Endothelial cell of umbilical vein (primary cell): ENCODE data around the gene AFF1. TPM values are rescaled to one million over a fixed set of nuclear protein-coding genes. Genes with fewer than 3 reads are reported as not detected.

Experiments
- BruUV-seq: library from RNA; stranded (reverse); fragments of 400-500 nt; replicated peaks from 2 replicates; lab custom pipeline; 2021; lab: Mats Ljungman, UMichigan
- CTCF ChIA-PET: fragments of 300-600, 350-600 bp; sonication (Branson Sonifier 250); formaldehyde crosslinking; loops from one replicate; lab custom pipeline; 2021; ENCODE audit warnings: antibody characterized with exemption, inconsistent platforms; lab: Charles Lee
- POLR2A ChIA-PET: fragments of 300-600, 350-600 bp; sonication (Branson Sonifier 250); formaldehyde crosslinking; loops from one replicate; lab custom pipeline; 2021; ENCODE audit warnings: antibody characterized with exemption, inconsistent platforms; lab: Charles Lee
- DNase-seq: peaks from one replicate; pipeline ENCODE4 v3.0.0-alpha.2; 2011; ENCODE audit warnings: low read depth, low spot score
- FAIRE-seq: peaks from 2 replicates; lab custom pipeline; 2011; peaks lifted over from hg19 to GRCh38; lab: Jason Lieb, UNC
- H2AFZ ChIP-seq: 2 replicates; pipeline ENCODE4 v1.6.0; 2012; ENCODE audit warnings: low read depth, low read length, control low read depth, inconsistent platforms
- H3K27ac ChIP-seq: 2 replicates; pipeline ENCODE4 v1.5.1; 2011; ENCODE audit warnings: low read depth, mild to moderate bottlenecking, control low read depth, low read length, moderate library complexity; ENCODE audit not compliant: insufficient read depth
- H3K27me3 ChIP-seq, 2 experiments: 2 replicates each; pipeline versions ENCODE4 v1.6.0 to v1.6.1; 2011; ENCODE audit warnings: low read length in 2 of 2, mixed read lengths in 1 of 2; ENCODE audit not compliant: control insufficient read depth in 2 of 2, insufficient read depth in 2 of 2
- H3K36me3 ChIP-seq, 2 experiments: 2 replicates in 1 of 2; 3 replicates in 1 of 2; pipeline ENCODE4 v1.5.1; 2011; ENCODE audit warnings: low read length in 2 of 2, mild to moderate bottlenecking in 1 of 2, moderate library complexity in 1 of 2; ENCODE audit not compliant: control insufficient read depth in 2 of 2, insufficient read depth in 2 of 2; ENCODE audit errors: extremely low read depth in 1 of 2
- H3K4me1 ChIP-seq: 3 replicates; pipeline ENCODE4 v1.5.1; 2011; ENCODE audit warnings: mild to moderate bottlenecking, low read length; ENCODE audit not compliant: control insufficient read depth, insufficient read depth; ENCODE audit errors: extremely low read depth
- H3K4me2 ChIP-seq: 2 replicates; pipeline ENCODE4 v1.6.1; 2011; ENCODE audit warnings: low read length, control low read depth, mixed read lengths; ENCODE audit not compliant: insufficient read depth
- H3K4me3 ChIP-seq, 3 experiments: fragments of 200-600 bp in 1 of 3; sonication (generic), shearing (Covaris generic) in 1 of 3; replicated peaks in 1 of 3; 2 replicates each; pipeline ENCODE4 v1.5.1; 2011 to 2016; ENCODE audit warnings: control low read depth in 3 of 3, low read length in 3 of 3, mild to moderate bottlenecking in 2 of 3, inconsistent platforms in 1 of 3, low read depth in 1 of 3, moderate library complexity in 1 of 3; ENCODE audit not compliant: insufficient read depth in 1 of 3
- H3K79me2 ChIP-seq: 2 replicates; pipeline ENCODE4 v1.6.0; 2012; ENCODE audit warnings: low read length, inconsistent platforms; ENCODE audit not compliant: control insufficient read depth, insufficient read depth
- H3K9ac ChIP-seq: replicated peaks from 2 replicates; pipeline ENCODE3; 2011; ENCODE audit warnings: low read length, control low read depth; ENCODE audit not compliant: insufficient read depth; ENCODE audit errors: extremely low read depth
- H3K9me1 ChIP-seq: replicated peaks from 3 replicates; pipeline ENCODE4 v1.6.0; 2011; ENCODE audit warnings: mild to moderate bottlenecking, low read length; ENCODE audit not compliant: control insufficient read depth, insufficient read depth; ENCODE audit errors: extremely low read depth
- H3K9me3 ChIP-seq: replicated peaks from 2 replicates; pipeline ENCODE4 v1.5.1; 2012; ENCODE audit warnings: low read length, inconsistent platforms; ENCODE audit not compliant: control insufficient read depth, insufficient read depth
- H4K20me1 ChIP-seq: replicated peaks from 2 replicates; pipeline ENCODE3; 2011; ENCODE audit warnings: mild to moderate bottlenecking, low read length; ENCODE audit not compliant: control insufficient read depth, insufficient read depth; ENCODE audit errors: extremely low read depth
- EZH2 ChIP-seq: IDR thresholded peaks from 2 replicates; pipeline ENCODE4 v1.6.1; 2012; ENCODE audit warnings: borderline replicate concordance, low read depth, mild to moderate bottlenecking, moderate library complexity, low read length, inconsistent platforms; ENCODE audit not compliant: severe bottlenecking
- FOS ChIP-seq: IDR thresholded peaks from 2 replicates; pipeline ENCODE4 v1.6.1; 2011; ENCODE audit warnings: mild to moderate bottlenecking, low read length, moderate library complexity, borderline replicate concordance; ENCODE audit not compliant: insufficient read depth
- GATA2 ChIP-seq: IDR thresholded peaks from 2 replicates; pipeline ENCODE4 v1.7.0; 2011; ENCODE audit warnings: low read depth, mild to moderate bottlenecking, moderate library complexity, mixed read lengths, low read length; ENCODE audit not compliant: insufficient read length, insufficient read depth
- JUN ChIP-seq: IDR thresholded peaks from 2 replicates; pipeline ENCODE4 v1.6.1; 2011; ENCODE audit warnings: borderline replicate concordance, low read depth; ENCODE audit not compliant: insufficient read length, insufficient read depth
- MYC ChIP-seq: IDR thresholded peaks from one replicate; pipeline ENCODE4 v1.6.1; 2011; ENCODE audit warnings: mild to moderate bottlenecking, low read depth, low read length
- POLR2A ChIP-seq: IDR thresholded peaks from 2 replicates; pipeline ENCODE4 v1.6.1; 2012; ENCODE audit warnings: low read depth, mild to moderate bottlenecking, control low read depth, low read length
- POLR2AphosphoS5 ChIP-seq: IDR thresholded peaks from 2 replicates; pipeline ENCODE4 v1.6.1; 2012; ENCODE audit warnings: low read depth, mild to moderate bottlenecking, control low read depth, low read length, moderate library complexity; ENCODE audit not compliant: insufficient read depth
- dilution Hi-C: fragments of 300-500 bp; cut with MboI; formaldehyde crosslinking; loops from one replicate; pipeline ENCODE4 v1.15.0; 2019; ENCODE audit warnings: low sequenced_read_pairs; ENCODE audit not compliant: extremely low pct_ligation_motif_present
- intact Hi-C: fragments of 100-400 bp; cut with micrococcal nuclease; formaldehyde crosslinking; loops from one replicate; pipeline ENCODE4 v1.10.0; 2022
- polyA plus RNA-seq, 4 experiments: library from polyadenylated mRNA; depleted of rRNA in 3 of 4; stranded (reverse) in 3 of 4; unstranded in 1 of 4; fragments of >200 nt; gene quantifications; 2 replicates each; pipeline versions ENCODE4 v1.2.1 to v1.2.3, GENCODE V29; 2011 to 2012; ENCODE audit warnings: missing spikeins in 1 of 4
- total RNA-seq: library from RNA; stranded (reverse); gene quantifications from 2 replicates; pipeline ENCODE4 v1.2.3, GENCODE V29; 2021
- TF ChIP-seq, protein P1 (sequence below): IDR thresholded peaks from 2 replicates; pipeline ENCODE4 v1.6.1; 2011; ENCODE audit not compliant: insufficient read depth, insufficient read length
- TF ChIP-seq, protein P2 (sequence below), 2 donors: IDR thresholded peaks; 1 replicate in 1 of 2; 2 replicates in 1 of 2; pipeline ENCODE4 v1.5.1; 2011; ENCODE audit warnings: low read length in 2 of 2, mild to moderate bottlenecking in 2 of 2, moderate library complexity in 2 of 2, control low read depth in 1 of 2, inconsistent platforms in 1 of 2, low read depth in 1 of 2; ENCODE audit not compliant: insufficient read depth in 1 of 2; ENCODE audit errors: extremely low read depth in 1 of 2

AFF1 gene
- total and polyA plus RNA-seq, 2 donors (not counting 3 experiments of a cell fraction or from before 2014, with no cell fraction given), result 26.2 to 106 TPM

DNA sequence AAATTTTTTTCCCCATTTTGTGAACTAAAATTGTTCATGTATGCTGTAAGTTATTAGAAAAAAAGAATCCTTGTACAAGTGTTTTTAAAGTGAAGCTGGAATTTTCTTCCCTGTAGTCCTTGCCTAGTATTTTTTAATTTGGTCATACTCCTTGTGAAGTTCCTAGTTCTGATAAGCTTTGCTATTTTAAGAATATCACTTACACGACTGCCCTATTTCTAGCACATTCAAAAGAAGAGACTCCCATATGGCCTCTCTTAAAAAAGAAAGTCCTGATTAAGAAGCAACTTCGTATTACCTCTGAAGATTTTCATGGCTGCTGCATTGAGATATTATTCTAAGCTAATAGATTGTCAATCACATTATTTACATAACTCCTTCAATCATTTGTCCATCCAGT, 198.4 kb downstream of the AFF1 start:
- H4K20me1 ChIP-seq, result no peaks in the 10 kb centered on the region
- dilution Hi-C loops, result no loop called here
- no peaks in the 10 kb centered on the region for H3K27me3 ChIP-seq
- H3K36me3 ChIP-seq, result peaks cover 33 to 40% of the 10 kb centered on the region in 2 experiments
- H3K27ac ChIP-seq, result no peak overlapping the region
- TF ChIP-seq POLR2A (no peak), JUN (no peak), MYC (no peak), FOS (no peak), POLR2AphosphoS5 (no peak), EZH2 (no peak), GATA2 (no peak)
- TF ChIP-seq, protein P1, sequence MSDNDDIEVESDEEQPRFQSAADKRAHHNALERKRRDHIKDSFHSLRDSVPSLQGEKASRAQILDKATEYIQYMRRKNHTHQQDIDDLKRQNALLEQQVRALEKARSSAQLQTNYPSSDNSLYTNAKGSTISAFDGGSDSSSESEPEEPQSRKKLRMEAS, result no peak
- TF ChIP-seq, protein P2, sequence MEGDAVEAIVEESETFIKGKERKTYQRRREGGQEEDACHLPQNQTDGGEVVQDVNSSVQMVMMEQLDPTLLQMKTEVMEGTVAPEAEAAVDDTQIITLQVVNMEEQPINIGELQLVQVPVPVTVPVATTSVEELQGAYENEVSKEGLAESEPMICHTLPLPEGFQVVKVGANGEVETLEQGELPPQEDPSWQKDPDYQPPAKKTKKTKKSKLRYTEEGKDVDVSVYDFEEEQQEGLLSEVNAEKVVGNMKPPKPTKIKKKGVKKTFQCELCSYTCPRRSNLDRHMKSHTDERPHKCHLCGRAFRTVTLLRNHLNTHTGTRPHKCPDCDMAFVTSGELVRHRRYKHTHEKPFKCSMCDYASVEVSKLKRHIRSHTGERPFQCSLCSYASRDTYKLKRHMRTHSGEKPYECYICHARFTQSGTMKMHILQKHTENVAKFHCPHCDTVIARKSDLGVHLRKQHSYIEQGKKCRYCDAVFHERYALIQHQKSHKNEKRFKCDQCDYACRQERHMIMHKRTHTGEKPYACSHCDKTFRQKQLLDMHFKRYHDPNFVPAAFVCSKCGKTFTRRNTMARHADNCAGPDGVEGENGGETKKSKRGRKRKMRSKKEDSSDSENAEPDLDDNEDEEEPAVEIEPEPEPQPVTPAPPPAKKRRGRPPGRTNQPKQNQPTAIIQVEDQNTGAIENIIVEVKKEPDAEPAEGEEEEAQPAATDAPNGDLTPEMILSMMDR (IDR thresholded peaks at IDR 0.05; ENCODE audit: extremely low read depth in 1 of 2, insufficient read depth in 1 of 2, low read depth in 1 of 2, low read length in 2 of 2), result no peak
- H3K9me3 ChIP-seq, result no peaks in the 10 kb centered on the region
- CTCF ChIA-PET, result no interaction called here
- H3K9ac ChIP-seq, result no peak overlapping the region
- FAIRE-seq, result no peak
- H3K4me1 ChIP-seq, result no peaks in the 10 kb centered on the region
- H3K79me2 ChIP-seq, result no peaks in the 10 kb centered on the region
- no TSS peak for BruUV-seq
- H3K9me1 ChIP-seq, result no peaks in the 10 kb centered on the region
- no peak overlapping the region for H3K4me3 ChIP-seq
- H2AFZ ChIP-seq, result no peak overlapping the region
- intact Hi-C loops, result no loop called here
- H3K4me2 ChIP-seq, result no peak overlapping the region
- no peak for DNase-seq
- POLR2A ChIA-PET, result no interaction called here
